HepG2 (cell line): ENCODE results near the gene RUNX2. TPM values are rescaled to one million over a fixed set of nuclear protein-coding genes. Genes with fewer than 3 reads are reported as not detected.

Experiments used
- ATAC-seq: fragments of 200-7000 bp; cut with Tn5 transposase; 3 replicates; pipeline ENCODE4 v1.9.1; 2020; ENCODE audit warnings: mild to moderate bottlenecking, moderate library complexity
- BruUV-seq: library from RNA; stranded (reverse); fragments of 400-500 nt; replicated peaks from 2 replicates; lab custom pipeline; 2021; lab: Mats Ljungman, UMichigan
- CTCF ChIA-PET: fragments of 300-600 bp; formaldehyde crosslinking; extraction: SDS; loops from one replicate; lab custom pipeline; 2021; ENCODE audit warnings: low total read pairs, inconsistent platforms, low intra/inter-chr PET ratio; lab: Yijun Ruan, JAX
- POLR2A ChIA-PET: fragments of 350-600 bp; sonication (Branson Sonifier 250); formaldehyde crosslinking; loops from one replicate; lab custom pipeline; 2020; ENCODE audit warnings: antibody characterized with exemption, inconsistent platforms; lab: Yijun Ruan, JAX
- DNase-seq: peaks from one replicate; pipeline ENCODE4 v3.0.0-alpha.2; 2015; ENCODE audit warnings: low spot score
- FAIRE-seq: peaks from 3 replicates; lab custom pipeline; 2011; peaks lifted over from hg19 to GRCh38; lab: Jason Lieb, UNC
- H2AFZ ChIP-seq: one replicate; pipeline ENCODE4 v1.6.1; 2011; ENCODE audit warnings: low read length, inconsistent platforms
- H3K27ac ChIP-seq: fragments of 300-600 bp; 3 replicates; pipeline ENCODE4 v1.8.0; 2011; ENCODE audit warnings: mixed run types, mild to moderate bottlenecking, mixed read lengths, low read length, inconsistent platforms; ENCODE audit not compliant: insufficient read depth; ENCODE audit errors: extremely low read length
- H3K27me3 ChIP-seq, 2 experiments: fragments of 200-600 bp in 1 of 2; 2 replicates in 1 of 2; 3 replicates in 1 of 2; pipeline versions ENCODE4 v1.6.0 to v1.8.0; 2011; ENCODE audit warnings: low read length in 2 of 2, mild to moderate bottlenecking in 2 of 2, moderate library complexity in 2 of 2, inconsistent platforms in 1 of 2; ENCODE audit not compliant: insufficient read depth in 2 of 2, control insufficient read depth in 1 of 2
- H3K36me3 ChIP-seq, 2 experiments: fragments of 200-600 bp in 1 of 2; replicated peaks in 1 of 2; 2 replicates in 1 of 2; 3 replicates in 1 of 2; pipeline versions ENCODE4 v1.5.1 to v1.8.0; 2011; ENCODE audit warnings: low read length in 2 of 2, inconsistent platforms in 1 of 2; ENCODE audit not compliant: insufficient read depth in 2 of 2, control insufficient read depth in 1 of 2
- H3K4me1 ChIP-seq: 2 replicates; pipeline ENCODE4 v1.5.1; 2012; ENCODE audit warnings: low read length, inconsistent platforms; ENCODE audit not compliant: insufficient read depth
- H3K4me2 ChIP-seq: 2 replicates; pipeline ENCODE4 v1.6.0; 2011; ENCODE audit warnings: low read depth, low read length, inconsistent platforms
- H3K4me3 ChIP-seq, 3 experiments: fragments of 200-600 bp in 1 of 3; sonication (generic), shearing (Covaris generic) in 1 of 3; replicated peaks in 1 of 3; 2 replicates each; pipeline ENCODE4 v1.5.1; 2011 to 2016; ENCODE audit warnings: low read length in 3 of 3, inconsistent platforms in 2 of 3, low read depth in 2 of 3, mild to moderate bottlenecking in 2 of 3, control low read depth in 1 of 3, mixed read lengths in 1 of 3; ENCODE audit not compliant: insufficient read depth in 1 of 3
- H3K79me2 ChIP-seq: one replicate; pipeline ENCODE4 v1.6.1; 2011; ENCODE audit warnings: low read length, inconsistent platforms; ENCODE audit not compliant: insufficient read depth
- H3K9ac ChIP-seq: 2 replicates; pipeline ENCODE4 v1.6.0; 2011; ENCODE audit warnings: mild to moderate bottlenecking, low read depth, low read length, inconsistent platforms; ENCODE audit not compliant: insufficient read depth
- H3K9me3 ChIP-seq: 2 replicates; pipeline ENCODE4 v1.5.1; 2012; ENCODE audit warnings: mild to moderate bottlenecking, low read length
- H4K20me1 ChIP-seq: 2 replicates; pipeline ENCODE4 v1.6.0; 2011; ENCODE audit warnings: inconsistent platforms, mild to moderate bottlenecking, low read length, moderate library complexity; ENCODE audit not compliant: insufficient read depth
- KLF15 ChIP-seq: sonication (generic); formaldehyde crosslinking; IDR thresholded peaks from 2 replicates; pipeline ENCODE4 v1.8.1; 2023; ENCODE audit warnings: borderline replicate concordance, mild to moderate bottlenecking, inconsistent platforms, missing genetic modification reagents, mixed read lengths
- MLXIP ChIP-seq: sonication (generic); formaldehyde crosslinking; IDR thresholded peaks from 2 replicates; pipeline ENCODE4 v1.9.0; 2021; ENCODE audit warnings: missing genetic modification reagents, borderline replicate concordance
- PHF5A ChIP-seq: IDR thresholded peaks from one replicate; pipeline ENCODE4 v1.6.1; 2018; ENCODE audit warnings: low read depth, missing genetic modification reagents; ENCODE audit not compliant: unreplicated experiment
- ZNF20 ChIP-seq: sonication (generic); formaldehyde crosslinking; IDR thresholded peaks from 2 replicates; pipeline ENCODE4 v1.4.0; 2020; ENCODE audit warnings: mild to moderate bottlenecking, moderate library complexity, missing genetic modification reagents
- ZNF773 ChIP-seq: sonication (generic); formaldehyde crosslinking; IDR thresholded peaks from 2 replicates; pipeline ENCODE4 v1.4.0; 2020; ENCODE audit warnings: missing genetic modification reagents, borderline replicate concordance
- ZSCAN25 ChIP-seq: sonication (generic); formaldehyde crosslinking; IDR thresholded peaks from 2 replicates; pipeline ENCODE4 v1.8.0; 2022; ENCODE audit warnings: mild to moderate bottlenecking, missing genetic modification reagents
- WGBS: methylation state at CpG from one replicate; pipeline ENCODE4 v1.1.6; 2017; ENCODE audit warnings: low lambda C conversion rate; 5-methylcytosine and 5-hydroxymethylcytosine counted together
- in situ Hi-C: cut with HindIII; loops from 2 replicates; pipeline ENCODE4 v1.10.0; 2017; ENCODE audit warnings: low pct_unique_long_range_greater_than_20kb; ENCODE audit not compliant: extremely low pct_ligation_motif_present
- intact Hi-C: fragments of 100-400 bp; cut with micrococcal nuclease; formaldehyde crosslinking; loops from one replicate; pipeline ENCODE4 v1.10.0; 2022; ENCODE audit not compliant: unreplicated experiment
- polyA plus RNA-seq, 8 experiments: library from polyadenylated mRNA; depleted of rRNA in 3 of 8; stranded (reverse) in 7 of 8; unstranded in 1 of 8; fragments of >200 nt; fragmentation: Illumina TruSeq in 4 of 8; extraction: Trizol in 4 of 8; gene quantifications; 2 replicates each; pipeline versions ENCODE4 v1.2.1 to v1.2.3, GENCODE V29; 2011 to 2016; ENCODE audit warnings: low read depth in 4 of 8, missing spikeins in 1 of 8, mixed read lengths in 1 of 8; ENCODE audit not compliant: insufficient read depth in 1 of 8
- total RNA-seq, 5 experiments: library from RNA; depleted of rRNA; stranded (reverse); fragments of >200 nt; fragmentation: Illumina TruSeq; extraction: Trizol; gene quantifications; 2 replicates each; pipeline ENCODE4 v1.2.3, GENCODE V29; 2016; ENCODE audit warnings: low read depth in 1 of 5
- TF ChIP-seq, protein P1 (sequence below): sonication (generic); IDR thresholded peaks from 2 replicates; pipeline ENCODE4 v1.6.1; 2016; ENCODE audit warnings: low read depth, borderline replicate concordance

The RUNX2 gene
- total and polyA plus RNA-seq, 2 of the 13 experiments (the other 11 are each of a cell fraction or from before 2014, with no cell fraction given), result not detected

GRCh38 chr6:45411959-45412358 lies 83.8 kb downstream of the RUNX2 start:
- H3K9me3 ChIP-seq, result no peaks in the 10 kb centered on the region
- intact Hi-C loops (no loop called here), in situ Hi-C loops (no loop called here)
- no peaks in the 10 kb centered on the region for H4K20me1 ChIP-seq
- POLR2A ChIA-PET, result no interaction called here
- no peak for DNase-seq
- peaks cover 0 to 6% of the 10 kb centered on the region in 2 experiments; a peak in 1 of 5 replicates for H3K27me3 ChIP-seq
- no peak overlapping the region for H3K4me2 ChIP-seq
- no peak overlapping the region for H3K9ac ChIP-seq
- no peaks in the 10 kb centered on the region for H3K79me2 ChIP-seq
- H2AFZ ChIP-seq, result no peak overlapping the region
- no peak overlapping the region for H3K27ac ChIP-seq
- BruUV-seq, result no TSS peak
- H3K36me3 ChIP-seq, result no peaks in the 10 kb centered on the region
- ATAC-seq, result no peak
- CTCF ChIA-PET, result no interaction called here
- 48% methylated on average over 5 of the region's 5 CpGs for WGBS
- FAIRE-seq, result no peak
- H3K4me1 ChIP-seq, result no peaks in the 10 kb centered on the region
- H3K4me3 ChIP-seq, result no peak overlapping the region
- TF ChIP-seq KLF15 (CRISPR knock-in tag), result no peak
- TF ChIP-seq, protein P1, sequence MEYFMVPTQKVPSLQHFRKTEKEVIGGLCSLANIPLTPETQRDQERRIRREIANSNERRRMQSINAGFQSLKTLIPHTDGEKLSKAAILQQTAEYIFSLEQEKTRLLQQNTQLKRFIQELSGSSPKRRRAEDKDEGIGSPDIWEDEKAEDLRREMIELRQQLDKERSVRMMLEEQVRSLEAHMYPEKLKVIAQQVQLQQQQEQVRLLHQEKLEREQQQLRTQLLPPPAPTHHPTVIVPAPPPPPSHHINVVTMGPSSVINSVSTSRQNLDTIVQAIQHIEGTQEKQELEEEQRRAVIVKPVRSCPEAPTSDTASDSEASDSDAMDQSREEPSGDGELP, result no peak

- H3K36me3 ChIP-seq, result no peaks in the 10 kb centered on the region
- TF ChIP-seq MLXIP (CRISPR knock-in tag) (no peak), ZNF20 (CRISPR knock-in tag) (no peak), PHF5A (CRISPR knock-in tag) (no peak), ZNF773 (CRISPR knock-in tag) (no peak), ZSCAN25 (CRISPR knock-in tag) (no peak)
- H3K27me3 ChIP-seq, result peaks cover 4 to 26% of the 10 kb centered on the region in 2 experiments; a peak in 4 of 5 replicates
- intact Hi-C loops (no loop called here), in situ Hi-C loops (no loop called here)
- 56% methylated on average over 1 of the region's 2 CpGs for WGBS
- FAIRE-seq (no peak), DNase-seq (no peak), ATAC-seq (no peak)
- no peak overlapping the region for H2AFZ ChIP-seq
- CTCF ChIA-PET, result no interaction called here
- no peak overlapping the region for H3K9ac ChIP-seq
- BruUV-seq, result no TSS peak
- no peaks in the 10 kb centered on the region for H4K20me1 ChIP-seq
- POLR2A ChIA-PET, result interaction anchor here (2.5 kb wide), 1 partner anchor 38 kb away, joined by 5 read pairs; the partner anchor contains the start of gene SUPT3H
- 0 out of 2 replicates have a peak, but pooled peaks cover 9% of the 10 kb centered on the region for H3K4me1 ChIP-seq
- no peaks in the 10 kb centered on the region for H3K9me3 ChIP-seq
- no peak overlapping the region for H3K4me2 ChIP-seq
- no peak overlapping the region for H3K27ac ChIP-seq
- no peaks in the 10 kb centered on the region for H3K79me2 ChIP-seq
- H3K4me3 ChIP-seq, result no peak overlapping the region
These were observed 87.2 kb downstream of the RUNX2 start for GRCh38 chr6:45415315-45415714.
